ENCODE results near the gene ARHGDIA.

DNA sequence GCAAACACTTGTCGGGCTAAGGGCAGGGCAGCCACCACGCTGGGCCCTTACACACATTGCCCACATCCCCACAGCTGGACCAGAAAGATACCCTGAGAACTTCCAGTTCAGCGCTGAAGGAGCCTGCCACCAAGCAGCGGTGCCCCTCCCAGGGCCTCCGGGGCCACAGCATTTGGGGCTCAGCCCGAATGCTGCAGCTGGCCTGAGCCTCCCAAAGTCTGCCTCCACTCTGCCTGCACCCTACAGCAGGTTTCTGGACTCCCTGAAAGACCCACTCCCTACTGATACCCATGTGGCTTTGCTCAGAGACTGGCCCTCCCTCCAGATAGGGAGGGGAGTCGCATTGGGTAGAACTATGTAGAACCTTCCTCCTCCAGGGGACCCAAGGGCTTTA, 39.6 kb downstream of the ARHGDIA start:
- TF ChIP-seq REST (IDR thresholded peaks at IDR 0.05; ENCODE audit: insufficient read depth in 1 of 2, low read depth in 2 of 2, low read length in 2 of 2) (no peak), POLR2AphosphoS5 (IDR thresholded peaks at IDR 0.05; ENCODE audit: low read depth, low read length) (no peak), SIN3A (IDR thresholded peaks at IDR 0.05; ENCODE audit: borderline replicate concordance, insufficient read depth, low read length) (no peak), TAF1 (IDR thresholded peaks at IDR 0.05; ENCODE audit: borderline replicate concordance, insufficient read depth, low read length) (no peak)

Data from PFSK-1 (cell line).